Neuron (in vitro differentiated cells): ENCODE results near the gene DENND2A.

ENCODE experiments used
- H2AFZ ChIP-seq: one replicate; pipeline ENCODE4 v1.6.1; 2013; ENCODE audit warnings: low read depth, mild to moderate bottlenecking, inconsistent platforms, low read length, moderate library complexity
- H3K27me3 ChIP-seq: one replicate; pipeline ENCODE4 v1.6.1; 2013; ENCODE audit warnings: low read length; ENCODE audit not compliant: insufficient read depth
- H3K36me3 ChIP-seq: one replicate; pipeline ENCODE4 v1.6.1; 2013; ENCODE audit warnings: low read length; ENCODE audit not compliant: insufficient read depth
- H3K4me1 ChIP-seq: one replicate; pipeline ENCODE4 v1.6.1; 2013; ENCODE audit warnings: low read length; ENCODE audit not compliant: insufficient read depth
- H3K4me3 ChIP-seq: 2 replicates; pipeline ENCODE4 v1.5.1; 2013; ENCODE audit warnings: mild to moderate bottlenecking, low read length, moderate library complexity
- H3K9me3 ChIP-seq: one replicate; pipeline ENCODE4 v1.6.1; 2013; ENCODE audit warnings: low read length

Gene DENND2A

DNA sequence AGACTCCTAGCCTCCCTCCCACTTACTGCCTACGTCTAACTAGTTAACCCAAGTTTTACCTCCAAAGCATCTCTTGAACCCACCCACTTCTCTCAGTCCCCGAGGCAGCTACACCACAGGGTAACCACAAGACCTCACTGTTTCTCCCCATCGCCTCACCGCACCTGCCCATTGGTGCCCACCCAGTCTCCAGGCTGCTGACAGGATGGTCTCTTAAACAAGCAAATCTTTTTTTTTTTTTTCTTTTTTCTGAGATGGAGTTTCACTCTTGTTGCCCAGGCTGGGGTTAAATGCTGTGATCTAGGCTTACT is 47.0 kb downstream of the DENND2A start:
- Histone ChIP-seq H2AFZ (no peak overlapping the region), H3K36me3 (peaks cover 10% of the 10 kb centered on the region)

DNA sequence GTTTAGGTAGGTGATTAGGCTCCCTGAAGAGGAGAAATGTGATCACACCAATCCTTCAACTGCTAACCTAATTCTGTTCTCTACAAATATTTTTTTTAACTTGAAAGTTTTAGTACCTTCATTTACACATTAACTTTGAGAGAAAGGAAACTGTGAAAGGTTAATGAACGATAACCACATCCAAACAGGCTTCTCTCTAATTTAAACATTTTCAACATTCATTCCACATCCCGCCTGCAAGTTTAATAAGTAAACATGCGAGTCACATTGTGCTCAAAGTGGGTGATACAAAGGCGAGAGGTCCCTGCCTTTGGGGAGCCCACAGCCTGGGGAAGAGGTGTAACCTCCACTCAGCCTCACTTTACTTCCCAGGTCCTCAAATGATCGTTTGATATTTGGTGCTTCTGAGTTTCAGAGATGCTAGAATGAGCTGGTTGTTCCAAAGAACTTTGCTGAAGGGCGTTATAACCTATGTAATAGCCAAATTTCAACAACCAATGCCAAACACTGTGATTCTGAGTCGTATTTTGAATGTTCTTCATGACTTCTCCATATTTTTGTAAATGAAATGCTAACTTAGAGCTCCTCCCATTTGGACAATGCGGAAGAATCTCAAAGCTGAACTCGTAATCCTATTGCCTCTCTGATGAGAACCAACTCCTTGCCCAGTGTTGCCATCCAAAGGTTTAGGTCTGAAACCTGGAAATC is 47.5 kb downstream of the DENND2A start:
- H2AFZ ChIP-seq = no peak overlapping the region
- no peak overlapping the region for H3K4me3 ChIP-seq
- no peaks in the 10 kb centered on the region for H3K27me3 ChIP-seq
- H3K36me3 ChIP-seq = peaks cover 8% of the 10 kb centered on the region
- no peaks in the 10 kb centered on the region for H3K9me3 ChIP-seq
- H3K4me1 ChIP-seq = no peaks in the 10 kb centered on the region

More for the DNA sequence above, 47.0 kb downstream of the DENND2A start:
- Histone ChIP-seq H3K4me1 (no peaks in the 10 kb centered on the region), H3K27me3 (no peaks in the 10 kb centered on the region), H3K4me3 (no peak overlapping the region), H3K9me3 (no peaks in the 10 kb centered on the region)

DNA sequence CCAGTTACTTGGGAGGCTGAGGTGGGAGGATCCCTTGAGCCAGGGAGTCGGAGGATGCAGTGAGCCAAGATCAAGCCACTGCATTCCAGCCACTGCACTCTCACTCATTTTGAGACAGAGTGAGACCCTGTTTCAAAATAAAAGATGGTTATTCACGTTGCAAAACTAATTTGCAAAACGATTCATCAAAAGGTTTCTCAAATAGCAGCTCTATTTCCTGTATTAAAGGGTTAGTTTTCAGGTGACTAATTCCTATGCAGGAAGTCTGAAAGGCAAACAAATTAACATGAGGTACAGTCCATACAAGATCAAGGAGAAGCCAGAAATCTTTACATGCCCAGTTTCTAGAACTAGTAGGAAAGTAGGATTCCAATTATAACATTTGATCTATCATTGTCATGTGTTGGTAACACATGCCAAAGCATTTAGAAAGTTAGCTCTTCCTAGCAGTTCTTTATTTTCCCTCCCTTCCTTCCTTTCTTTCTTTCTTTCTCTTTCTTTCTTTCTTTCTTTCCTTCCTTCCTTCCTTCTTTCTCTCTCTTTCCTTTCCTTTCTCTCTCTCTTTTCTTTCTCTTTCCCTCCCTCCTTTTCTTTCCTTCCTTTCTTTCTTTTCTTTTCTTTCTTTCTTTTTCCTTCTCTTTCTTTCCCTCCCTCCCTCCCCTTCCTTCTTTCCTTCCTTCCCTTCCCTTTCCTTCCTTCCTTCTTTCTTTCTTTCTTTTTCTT is 49.3 kb downstream of the DENND2A start:
- Histone ChIP-seq H3K4me3 (no peak overlapping the region), H2AFZ (no peak overlapping the region), H3K9me3 (no peaks in the 10 kb centered on the region), H3K36me3 (peaks cover 23% of the 10 kb centered on the region), H3K27me3 (no peaks in the 10 kb centered on the region), H3K4me1 (no peaks in the 10 kb centered on the region)

GRCh38 chr7:140587243-140587642 is 53.4 kb downstream of the DENND2A start:
- Histone ChIP-seq H3K4me3 (no peak overlapping the region), H3K36me3 (peaks cover 43% of the 10 kb centered on the region), H3K27me3 (no peaks in the 10 kb centered on the region), H3K4me1 (no peaks in the 10 kb centered on the region), H2AFZ (no peak overlapping the region), H3K9me3 (no peaks in the 10 kb centered on the region)

GRCh38 chr7:140586516-140586915 is 54.1 kb downstream of the DENND2A start:
- Histone ChIP-seq H3K27me3 (no peaks in the 10 kb centered on the region), H3K9me3 (no peaks in the 10 kb centered on the region), H2AFZ (no peak overlapping the region), H3K36me3 (peaks cover 46% of the 10 kb centered on the region), H3K4me3 (no peak overlapping the region), H3K4me1 (no peaks in the 10 kb centered on the region)

DNA sequence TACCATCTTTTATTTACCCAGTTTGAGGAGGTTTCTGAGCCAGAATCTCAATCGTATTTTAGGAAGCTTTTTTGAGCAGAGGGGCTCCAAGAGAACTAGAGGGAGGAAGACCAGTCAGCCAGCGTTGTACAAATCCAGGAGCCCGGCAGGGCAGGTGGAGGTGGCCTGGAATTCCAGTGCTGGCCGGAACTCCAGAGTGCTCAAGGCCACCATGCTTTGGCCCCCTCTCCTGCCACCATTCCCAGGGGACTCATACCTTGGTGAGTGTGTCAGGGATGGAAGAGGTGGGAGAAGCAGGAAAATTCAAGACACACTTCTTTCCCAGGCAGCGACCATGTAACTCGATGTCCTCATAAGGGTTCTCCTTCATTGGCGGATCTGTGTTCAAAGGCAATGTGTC is 55.3 kb downstream of the DENND2A start:
- H3K27me3 ChIP-seq = no peaks in the 10 kb centered on the region
- peaks cover 49% of the 10 kb centered on the region for H3K36me3 ChIP-seq
- H3K4me3 ChIP-seq = no peak overlapping the region
- H2AFZ ChIP-seq = no peak overlapping the region
- H3K4me1 ChIP-seq = no peaks in the 10 kb centered on the region
- H3K9me3 ChIP-seq = no peaks in the 10 kb centered on the region

GRCh38 chr7:140584195-140584851 is 56.3 kb downstream of the DENND2A start:
- H3K4me3 ChIP-seq = no peak overlapping the region
- H3K9me3 ChIP-seq = no peaks in the 10 kb centered on the region
- no peak overlapping the region for H2AFZ ChIP-seq
- H3K27me3 ChIP-seq = no peaks in the 10 kb centered on the region
- no peaks in the 10 kb centered on the region for H3K4me1 ChIP-seq
- H3K36me3 ChIP-seq = peaks cover 51% of the 10 kb centered on the region

GRCh38 chr7:140581411-140581810 is 59.2 kb downstream of the DENND2A start:
- Histone ChIP-seq H2AFZ (no peak overlapping the region), H3K4me1 (no peaks in the 10 kb centered on the region), H3K27me3 (no peaks in the 10 kb centered on the region), H3K9me3 (no peaks in the 10 kb centered on the region), H3K4me3 (no peak overlapping the region), H3K36me3 (peaks cover 42% of the 10 kb centered on the region)

DNA sequence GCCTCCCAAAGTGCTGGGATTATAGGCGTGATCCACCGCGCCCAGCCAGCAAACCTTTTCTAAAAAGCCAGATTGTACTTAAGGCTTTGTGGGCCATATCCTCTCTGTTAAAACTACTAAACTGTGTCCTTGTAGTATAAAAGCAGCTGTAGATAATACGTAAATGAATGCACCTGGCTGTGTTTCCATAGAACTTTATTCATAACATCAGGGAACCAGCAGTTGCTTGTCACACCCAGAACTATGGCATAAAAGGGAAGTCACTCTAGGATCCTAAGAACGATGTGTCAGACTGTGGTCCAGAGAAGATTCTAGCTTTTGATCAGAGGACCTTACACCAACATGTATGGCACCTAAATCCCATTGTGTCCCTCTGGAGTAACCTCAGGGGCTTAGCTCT is 63.0 kb downstream of the DENND2A start:
- Histone ChIP-seq H3K36me3 (peaks cover 35% of the 10 kb centered on the region), H3K4me1 (no peaks in the 10 kb centered on the region), H3K4me3 (no peak overlapping the region), H3K27me3 (no peaks in the 10 kb centered on the region), H3K9me3 (no peaks in the 10 kb centered on the region), H2AFZ (no peak overlapping the region)

DNA sequence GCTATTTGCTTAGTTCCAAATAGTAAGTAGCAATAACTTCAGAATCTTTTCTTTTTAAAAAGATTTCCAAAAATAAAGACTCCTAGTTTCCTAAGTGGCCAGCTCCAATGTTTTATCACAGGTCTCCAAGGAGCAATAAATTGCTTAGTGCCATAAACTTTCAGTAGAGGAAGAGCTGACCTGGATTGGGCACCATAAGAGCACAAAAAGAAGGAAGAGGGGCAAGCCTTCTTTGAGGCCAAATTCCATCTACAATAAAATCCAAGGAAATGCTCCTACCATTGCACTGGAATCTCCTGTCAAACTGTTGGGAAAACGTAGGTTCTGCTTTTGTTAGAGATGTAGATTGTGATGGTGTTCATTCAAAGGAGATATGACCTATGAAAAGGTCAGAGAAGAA is 64.0 kb downstream of the DENND2A start:
- Histone ChIP-seq H3K9me3 (no peaks in the 10 kb centered on the region), H3K36me3 (peaks cover 37% of the 10 kb centered on the region), H3K27me3 (no peaks in the 10 kb centered on the region), H3K4me3 (no peak overlapping the region), H2AFZ (no peak overlapping the region), H3K4me1 (no peaks in the 10 kb centered on the region)

DNA sequence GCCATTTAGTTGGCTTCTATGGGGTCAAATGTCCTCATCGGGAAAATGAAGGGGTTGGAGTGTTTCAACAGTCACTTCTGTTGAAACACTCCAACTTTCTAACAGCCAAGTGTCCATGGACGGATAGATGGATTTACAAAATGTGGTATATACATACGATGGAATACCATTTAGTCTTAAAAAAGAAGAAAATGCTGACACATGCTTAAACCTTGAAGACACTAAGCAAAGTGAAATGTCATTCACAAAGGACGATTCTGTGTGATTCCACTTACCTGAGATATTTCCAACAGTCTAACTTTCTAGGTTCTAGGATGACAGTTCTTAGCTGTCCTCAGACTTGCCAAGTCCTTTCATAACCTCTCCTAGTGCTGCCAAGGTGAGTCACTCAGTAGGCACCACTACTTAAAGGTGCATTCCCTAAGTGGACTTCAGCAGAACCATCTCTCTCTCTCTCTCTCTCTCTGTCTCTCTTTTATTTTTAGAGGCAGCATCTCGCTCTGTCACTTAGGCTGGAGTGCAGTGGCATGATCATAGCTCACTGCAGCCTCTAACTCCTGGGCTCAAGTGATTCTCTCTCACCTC is 69.0 kb downstream of the DENND2A start:
- no peaks in the 10 kb centered on the region for H3K4me1 ChIP-seq
- no peak overlapping the region for H3K4me3 ChIP-seq
- H2AFZ ChIP-seq = no peak overlapping the region
- peaks cover 53% of the 10 kb centered on the region for H3K36me3 ChIP-seq
- H3K27me3 ChIP-seq = no peaks in the 10 kb centered on the region
- H3K9me3 ChIP-seq = no peaks in the 10 kb centered on the region

- no peaks in the 10 kb centered on the region for H3K27me3 ChIP-seq
- no peaks in the 10 kb centered on the region for H3K9me3 ChIP-seq
- peaks cover 58% of the 10 kb centered on the region for H3K36me3 ChIP-seq
- no peaks in the 10 kb centered on the region for H3K4me1 ChIP-seq
- H3K4me3 ChIP-seq = no peak overlapping the region
- no peak overlapping the region for H2AFZ ChIP-seq
These were observed 70.5 kb downstream of the DENND2A start for GRCh38 chr7:140570120-140570519.
